GM23338 (cell line): ENCODE results near the gene ZSWIM9. TPM values are rescaled to one million over a fixed set of nuclear protein-coding genes. Genes with fewer than 3 reads are reported as not detected.

Experiments used
- ATAC-seq: fragments of 200-7000 bp; cut with Tn5 transposase; 3 replicates; pipeline ENCODE4 v1.9.1; 2020
- DNase-seq: peaks from one replicate; pipeline ENCODE4 v3.0.0-alpha.2; 2015; ENCODE audit warnings: low spot score
- H2AFZ ChIP-seq: fragments of 200-600 bp; sonication (generic); 2 replicates; pipeline ENCODE4 v1.8.0; 2016; ENCODE audit warnings: antibody characterized with exemption, mild to moderate bottlenecking, moderate library complexity
- H3F3A ChIP-seq: fragments of 200-600 bp; sonication (generic); replicated peaks from 2 replicates; pipeline ENCODE4 v1.8.0; 2017; ENCODE audit warnings: antibody characterized with exemption, mixed run types, low read depth
- H3K27ac ChIP-seq: fragments of 200-600 bp; sonication (generic); 2 replicates; pipeline ENCODE4 v1.6.1; 2016; ENCODE audit warnings: low read depth
- H3K27me3 ChIP-seq: fragments of 200-600 bp; sonication (generic); 2 replicates; pipeline ENCODE4 v1.8.0; 2016; ENCODE audit warnings: mild to moderate bottlenecking, mixed run types, moderate library complexity; ENCODE audit not compliant: insufficient read depth
- H3K36me3 ChIP-seq: fragments of 200-600 bp; sonication (generic); 2 replicates; pipeline ENCODE4 v1.8.0; 2016; ENCODE audit warnings: mild to moderate bottlenecking; ENCODE audit not compliant: insufficient read depth
- H3K4me1 ChIP-seq: fragments of 200-600 bp; sonication (generic); 2 replicates; pipeline ENCODE4 v1.8.0; 2016; ENCODE audit warnings: mild to moderate bottlenecking, moderate library complexity; ENCODE audit not compliant: insufficient read depth
- H3K4me2 ChIP-seq: fragments of 200-600 bp; sonication (generic); 2 replicates; pipeline ENCODE4 v1.7.1; 2017; ENCODE audit warnings: mixed run types
- H3K4me3 ChIP-seq: fragments of 200-600 bp; sonication (generic); 2 replicates; pipeline ENCODE4 v1.6.1; 2016; ENCODE audit warnings: mixed run types
- H3K79me2 ChIP-seq: fragments of 200-600 bp; sonication (generic); replicated peaks from 2 replicates; pipeline ENCODE4 v1.8.0; 2017; ENCODE audit warnings: mild to moderate bottlenecking; ENCODE audit not compliant: insufficient read depth
- H3K9me2 ChIP-seq: fragments of 200-600 bp; sonication (generic); 2 replicates; pipeline ENCODE4 v1.8.0; 2017; ENCODE audit not compliant: insufficient read depth
- H4K20me1 ChIP-seq: fragments of 200-600 bp; sonication (generic); replicated peaks from 2 replicates; pipeline ENCODE4 v1.8.0; 2017; ENCODE audit warnings: mild to moderate bottlenecking; ENCODE audit not compliant: insufficient read depth
- H3K27ac Mint-ChIP-seq: 2 replicates; pipeline ENCODE4 v1.8.0; 2020; ENCODE audit warnings: inconsistent platforms, mild to moderate bottlenecking, moderate library complexity, mixed read lengths
- H3K27me3 Mint-ChIP-seq: 3 replicates; pipeline ENCODE4 v1.8.0; 2022; ENCODE audit warnings: low read depth, mild to moderate bottlenecking, moderate library complexity, mixed read lengths, inconsistent platforms; ENCODE audit not compliant: insufficient read depth, poor library complexity
- H3K36me3 Mint-ChIP-seq: 3 replicates; pipeline ENCODE4 v1.8.0; 2021; ENCODE audit warnings: low read depth, mild to moderate bottlenecking, inconsistent platforms, moderate library complexity, mixed read lengths
- H3K4me1 Mint-ChIP-seq: 3 replicates; pipeline ENCODE4 v1.8.0; 2020; ENCODE audit warnings: mild to moderate bottlenecking, inconsistent platforms, mixed read lengths
- H3K4me3 Mint-ChIP-seq: 3 replicates; pipeline ENCODE4 v1.8.0; 2021; ENCODE audit warnings: moderate library complexity, mild to moderate bottlenecking, inconsistent platforms, mixed read lengths
- H3K9me3 Mint-ChIP-seq: 3 replicates; pipeline ENCODE4 v1.8.0; 2020; ENCODE audit warnings: moderate library complexity, mild to moderate bottlenecking, inconsistent platforms, mixed read lengths
- CREB1 ChIP-seq: fragments of 250-450 bp; sonication (Bioruptor Pico); IDR thresholded peaks from 2 replicates; pipeline ENCODE4 v1.5.0; 2020; ENCODE audit warnings: low read depth, mild to moderate bottlenecking, moderate library complexity
- EZH2 ChIP-seq: fragments of 200-600 bp; sonication (generic); IDR thresholded peaks from one replicate; pipeline ENCODE4 v1.8.0; 2017; ENCODE audit warnings: antibody characterized with exemption, mild to moderate bottlenecking, low read depth; ENCODE audit not compliant: unreplicated experiment
- EZH2phosphoT487 ChIP-seq: fragments of 200-600 bp; sonication (generic); IDR thresholded peaks from one replicate; pipeline ENCODE4 v1.8.1; 2018; ENCODE audit warnings: antibody characterized with exemption; ENCODE audit not compliant: unreplicated experiment
- JUNB ChIP-seq: IDR thresholded peaks from one replicate; pipeline ENCODE4 v1.6.1; 2016; ENCODE audit warnings: antibody characterized with exemption; ENCODE audit not compliant: unreplicated experiment
- NANOG ChIP-seq: IDR thresholded peaks from 2 replicates; pipeline ENCODE4 v1.6.1; 2016; ENCODE audit warnings: antibody characterized with exemption, borderline replicate concordance
- POLR2AphosphoS5 ChIP-seq: IDR thresholded peaks from 2 replicates; pipeline ENCODE4 v1.6.1; 2016; ENCODE audit warnings: antibody characterized with exemption, low read depth
- STAT1 ChIP-seq: IDR thresholded peaks from one replicate; pipeline ENCODE4 v1.6.1; 2016; ENCODE audit warnings: antibody characterized with exemption; ENCODE audit not compliant: unreplicated experiment
- ZNF114 ChIP-seq: fragments of 250-450 bp; sonication (Bioruptor Pico); IDR thresholded peaks from 2 replicates; pipeline ENCODE4 v1.5.0; 2020; ENCODE audit warnings: mild to moderate bottlenecking, moderate library complexity
- ZNF331 ChIP-seq: fragments of 250-450 bp; sonication (Bioruptor Pico); IDR thresholded peaks from 2 replicates; pipeline ENCODE4 v1.5.0; 2020; ENCODE audit warnings: low read depth, mild to moderate bottlenecking, moderate library complexity
- ZNF462 ChIP-seq: fragments of 250-450 bp; sonication (Bioruptor Pico); IDR thresholded peaks from 2 replicates; pipeline ENCODE4 v1.5.0; 2020; ENCODE audit warnings: mild to moderate bottlenecking, moderate library complexity
- polyA plus RNA-seq: library from polyadenylated mRNA; unstranded; fragments of >200 nt; fragmentation: Nextera tagmentation; extraction: Ambion mirVana; gene quantifications from 2 replicates; pipeline ENCODE4 v1.2.1, GENCODE V29; 2016
- total RNA-seq: library from RNA; depleted of rRNA; stranded (reverse); fragments of >200 nt; shearing (Covaris generic); gene quantifications from 2 replicates; pipeline ENCODE4 v1.2.3, GENCODE V29; 2014
- TF ChIP-seq, protein P1 (sequence below): IDR thresholded peaks from one replicate; pipeline ENCODE4 v1.6.1; 2018; ENCODE audit warnings: antibody characterized with exemption; ENCODE audit not compliant: unreplicated experiment
- TF ChIP-seq, protein P2 (sequence below): IDR thresholded peaks from 2 replicates; pipeline ENCODE4 v1.6.1; 2016; ENCODE audit warnings: antibody characterized with exemption
- TF ChIP-seq, protein P3 (sequence below), 2 experiments: fragments of 200-600 bp in 1 of 2; sonication (generic) in 1 of 2; conservative IDR thresholded peaks; 2 replicates each; pipeline versions ENCODE4 v1.5.1 to v1.6.1; 2016 to 2017; ENCODE audit warnings: antibody characterized with exemption in 2 of 2, low read depth in 2 of 2, mild to moderate bottlenecking in 2 of 2, moderate library complexity in 1 of 2

The ZSWIM9 gene
- total and polyA plus RNA-seq, 2 experiments from 2014 or later: 2.9 to 9.1 TPM

DNA sequence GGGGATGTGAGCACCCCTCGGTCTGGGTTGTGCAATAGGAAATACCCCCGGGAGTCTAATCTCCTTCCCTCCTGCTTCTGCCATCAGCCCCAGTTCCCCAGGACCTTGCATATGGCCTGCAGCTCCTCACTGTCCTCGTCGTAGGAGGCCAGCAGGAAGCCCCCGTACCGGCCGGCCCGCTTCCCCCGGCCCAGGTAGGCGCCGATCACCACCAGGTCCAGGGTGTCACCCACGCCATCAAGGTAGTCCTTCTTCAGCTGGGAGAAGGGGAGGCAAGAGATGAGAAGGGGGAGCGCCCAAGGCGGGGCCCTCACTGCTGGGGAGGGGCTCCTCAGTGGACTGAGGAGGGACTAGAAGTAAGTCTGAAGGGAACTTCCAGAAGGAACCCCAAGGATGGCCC, 49.4 kb upstream of the ZSWIM9 start:
- H3K4me2 ChIP-seq: no peak overlapping the region
- H3K9me2 ChIP-seq: no peaks in the 10 kb centered on the region
- H3K4me3 ChIP-seq: no peak overlapping the region
- TF ChIP-seq, protein P1, sequence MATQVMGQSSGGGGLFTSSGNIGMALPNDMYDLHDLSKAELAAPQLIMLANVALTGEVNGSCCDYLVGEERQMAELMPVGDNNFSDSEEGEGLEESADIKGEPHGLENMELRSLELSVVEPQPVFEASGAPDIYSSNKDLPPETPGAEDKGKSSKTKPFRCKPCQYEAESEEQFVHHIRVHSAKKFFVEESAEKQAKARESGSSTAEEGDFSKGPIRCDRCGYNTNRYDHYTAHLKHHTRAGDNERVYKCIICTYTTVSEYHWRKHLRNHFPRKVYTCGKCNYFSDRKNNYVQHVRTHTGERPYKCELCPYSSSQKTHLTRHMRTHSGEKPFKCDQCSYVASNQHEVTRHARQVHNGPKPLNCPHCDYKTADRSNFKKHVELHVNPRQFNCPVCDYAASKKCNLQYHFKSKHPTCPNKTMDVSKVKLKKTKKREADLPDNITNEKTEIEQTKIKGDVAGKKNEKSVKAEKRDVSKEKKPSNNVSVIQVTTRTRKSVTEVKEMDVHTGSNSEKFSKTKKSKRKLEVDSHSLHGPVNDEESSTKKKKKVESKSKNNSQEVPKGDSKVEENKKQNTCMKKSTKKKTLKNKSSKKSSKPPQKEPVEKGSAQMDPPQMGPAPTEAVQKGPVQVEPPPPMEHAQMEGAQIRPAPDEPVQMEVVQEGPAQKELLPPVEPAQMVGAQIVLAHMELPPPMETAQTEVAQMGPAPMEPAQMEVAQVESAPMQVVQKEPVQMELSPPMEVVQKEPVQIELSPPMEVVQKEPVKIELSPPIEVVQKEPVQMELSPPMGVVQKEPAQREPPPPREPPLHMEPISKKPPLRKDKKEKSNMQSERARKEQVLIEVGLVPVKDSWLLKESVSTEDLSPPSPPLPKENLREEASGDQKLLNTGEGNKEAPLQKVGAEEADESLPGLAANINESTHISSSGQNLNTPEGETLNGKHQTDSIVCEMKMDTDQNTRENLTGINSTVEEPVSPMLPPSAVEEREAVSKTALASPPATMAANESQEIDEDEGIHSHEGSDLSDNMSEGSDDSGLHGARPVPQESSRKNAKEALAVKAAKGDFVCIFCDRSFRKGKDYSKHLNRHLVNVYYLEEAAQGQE: no peak
- no peak for TF ChIP-seq CREB1 (CRISPR knock-in tag)
- no peak for TF ChIP-seq JUNB
- TF ChIP-seq POLR2AphosphoS5: no peak
- TF ChIP-seq EZH2: no peak
- no peak for TF ChIP-seq ZNF331 (CRISPR knock-in tag)
- TF ChIP-seq ZNF114 (CRISPR knock-in tag): no peak
- TF ChIP-seq ZNF462 (CRISPR knock-in tag): no peak
- TF ChIP-seq, protein P2, sequence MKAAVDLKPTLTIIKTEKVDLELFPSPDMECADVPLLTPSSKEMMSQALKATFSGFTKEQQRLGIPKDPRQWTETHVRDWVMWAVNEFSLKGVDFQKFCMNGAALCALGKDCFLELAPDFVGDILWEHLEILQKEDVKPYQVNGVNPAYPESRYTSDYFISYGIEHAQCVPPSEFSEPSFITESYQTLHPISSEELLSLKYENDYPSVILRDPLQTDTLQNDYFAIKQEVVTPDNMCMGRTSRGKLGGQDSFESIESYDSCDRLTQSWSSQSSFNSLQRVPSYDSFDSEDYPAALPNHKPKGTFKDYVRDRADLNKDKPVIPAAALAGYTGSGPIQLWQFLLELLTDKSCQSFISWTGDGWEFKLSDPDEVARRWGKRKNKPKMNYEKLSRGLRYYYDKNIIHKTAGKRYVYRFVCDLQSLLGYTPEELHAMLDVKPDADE: no peak
- TF ChIP-seq STAT1: no peak
- TF ChIP-seq NANOG: no peak
- TF ChIP-seq, protein P3, sequence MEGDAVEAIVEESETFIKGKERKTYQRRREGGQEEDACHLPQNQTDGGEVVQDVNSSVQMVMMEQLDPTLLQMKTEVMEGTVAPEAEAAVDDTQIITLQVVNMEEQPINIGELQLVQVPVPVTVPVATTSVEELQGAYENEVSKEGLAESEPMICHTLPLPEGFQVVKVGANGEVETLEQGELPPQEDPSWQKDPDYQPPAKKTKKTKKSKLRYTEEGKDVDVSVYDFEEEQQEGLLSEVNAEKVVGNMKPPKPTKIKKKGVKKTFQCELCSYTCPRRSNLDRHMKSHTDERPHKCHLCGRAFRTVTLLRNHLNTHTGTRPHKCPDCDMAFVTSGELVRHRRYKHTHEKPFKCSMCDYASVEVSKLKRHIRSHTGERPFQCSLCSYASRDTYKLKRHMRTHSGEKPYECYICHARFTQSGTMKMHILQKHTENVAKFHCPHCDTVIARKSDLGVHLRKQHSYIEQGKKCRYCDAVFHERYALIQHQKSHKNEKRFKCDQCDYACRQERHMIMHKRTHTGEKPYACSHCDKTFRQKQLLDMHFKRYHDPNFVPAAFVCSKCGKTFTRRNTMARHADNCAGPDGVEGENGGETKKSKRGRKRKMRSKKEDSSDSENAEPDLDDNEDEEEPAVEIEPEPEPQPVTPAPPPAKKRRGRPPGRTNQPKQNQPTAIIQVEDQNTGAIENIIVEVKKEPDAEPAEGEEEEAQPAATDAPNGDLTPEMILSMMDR (conservative IDR thresholded peaks at IDR 0.05; ENCODE audit: low read depth in 2 of 2): no peak
- TF ChIP-seq EZH2phosphoT487: no peak
- no peaks in the 10 kb centered on the region for H3K36me3 ChIP-seq
- DNase-seq (no peak), ATAC-seq (no peak)
- Mint-ChIP-seq H3K4me3 (no peak overlapping the region), H3K36me3 (peaks cover 81% of the 10 kb centered on the region), H3K27ac (no peak overlapping the region), H3K9me3 (no peaks in the 10 kb centered on the region), H3K4me1 (no peaks in the 10 kb centered on the region; the same call in 2 of the 3 replicates), H3K27me3 (peaks cover 9% of the 10 kb centered on the region)
- no peaks in the 10 kb centered on the region for H3F3A ChIP-seq
- no peaks in the 10 kb centered on the region for H3K27me3 ChIP-seq
- no peak overlapping the region for H2AFZ ChIP-seq
- no peaks in the 10 kb centered on the region for H3K79me2 ChIP-seq
- H4K20me1 ChIP-seq: no peaks in the 10 kb centered on the region; the same call in 1 of the 2 replicates
- H3K27ac ChIP-seq: no peak overlapping the region
- H3K4me1 ChIP-seq: no peaks in the 10 kb centered on the region
